ENCODE measurements around the gene SNX1.

The SNX1 gene

GRCh38 chr15:64095795-64096667 is at the start of gene SNX1 (continued):
- TF ChIP-seq ZBTB49 (tag by site-specific recombination; IDR thresholded peaks at IDR 0.05; ENCODE audit: low read depth) (no peak), ZNF645 (tag by site-specific recombination; IDR thresholded peaks at IDR 0.05) (no peak), ZNF580 (tag by site-specific recombination; IDR thresholded peaks at IDR 0.05) (peak; percentile 41; the same call in 1 of the 2 replicates), CTCF (tag by site-specific recombination; IDR thresholded peaks at IDR 0.05) (no peak; the same call in 1 of the 2 replicates), ZNF571 (tag by site-specific recombination; IDR thresholded peaks at IDR 0.05) (no peak), ZNF341 (tag by site-specific recombination; IDR thresholded peaks at IDR 0.05; ENCODE audit: low read depth) (0 out of 2 replicates have a peak, but pooled peaks have one; percentile 13), ZNF473 (tag by site-specific recombination; IDR thresholded peaks at IDR 0.05) (no peak), PRDM1 (tag by site-specific recombination; IDR thresholded peaks at IDR 0.05) (no peak), ZNF707 (tag by site-specific recombination; IDR thresholded peaks at IDR 0.05) (no peak), ZNF560 (tag by site-specific recombination; IDR thresholded peaks at IDR 0.05; ENCODE audit: borderline replicate concordance) (no peak), ZNF670 (tag by site-specific recombination; IDR thresholded peaks at IDR 0.05; ENCODE audit: low read depth) (no peak), ZNF426 (tag by site-specific recombination; IDR thresholded peaks at IDR 0.05) (no peak), ZNF449 (tag by site-specific recombination; IDR thresholded peaks at IDR 0.05) (no peak), INSM2 (tag by site-specific recombination; IDR thresholded peaks at IDR 0.05) (no peak), ZNF292 (tag by site-specific recombination; IDR thresholded peaks at IDR 0.05; ENCODE audit: borderline replicate concordance, low read depth) (no peak), HIC1 (tag by site-specific recombination; IDR thresholded peaks at IDR 0.05) (no peak), ZNF660 (tag by site-specific recombination; IDR thresholded peaks at IDR 0.05) (peak; percentile 79), GLI2 (tag by site-specific recombination; IDR thresholded peaks at IDR 0.05; ENCODE audit: borderline replicate concordance, low read depth) (no peak), ZNF658 (tag by site-specific recombination; IDR thresholded peaks at IDR 0.05) (no peak), ZNF76 (tag by site-specific recombination; IDR thresholded peaks at IDR 0.05; ENCODE audit: borderline replicate concordance, low read depth) (peak; percentile 58; the same call in 1 of the 2 replicates), ZNF37A (tag by site-specific recombination; IDR thresholded peaks at IDR 0.05) (no peak), ZNF2 (tag by site-specific recombination; IDR thresholded peaks at IDR 0.05) (peak; percentile 55; the same call in 1 of the 2 replicates), YY2 (tag by site-specific recombination; IDR thresholded peaks at IDR 0.05) (peak; percentile 73; the same call in 1 of the 2 replicates), ZNF391 (tag by site-specific recombination; IDR thresholded peaks at IDR 0.05; ENCODE audit: borderline replicate concordance, low read depth) (0 out of 2 replicates have a peak, but pooled peaks have one; percentile 30), ZXDB (tag by site-specific recombination; IDR thresholded peaks at IDR 0.05) (peak; percentile 92), MEIS1 (CRISPR knock-in tag; IDR thresholded peaks at IDR 0.05; ENCODE audit: borderline replicate concordance) (no peak), ZNF623 (tag by site-specific recombination; IDR thresholded peaks at IDR 0.05) (no peak), ZIC2 (tag by site-specific recombination; IDR thresholded peaks at IDR 0.05) (peak; percentile 51)

Measured in HEK293 (cell line).